Putamen (tissue), 1 donor: ENCODE results near the gene TRH.
"Not testable (repeated sequence)": the region's sequence is repeated elsewhere in the genome, so short reads cannot be mapped to it uniquely, and the experiment has no call there.

Experiments used
- DNase-seq: peaks from one replicate; pipeline ENCODE4 v3.0.0-alpha.2; 2016; ENCODE audit warnings: low spot score

The TRH gene

DNA sequence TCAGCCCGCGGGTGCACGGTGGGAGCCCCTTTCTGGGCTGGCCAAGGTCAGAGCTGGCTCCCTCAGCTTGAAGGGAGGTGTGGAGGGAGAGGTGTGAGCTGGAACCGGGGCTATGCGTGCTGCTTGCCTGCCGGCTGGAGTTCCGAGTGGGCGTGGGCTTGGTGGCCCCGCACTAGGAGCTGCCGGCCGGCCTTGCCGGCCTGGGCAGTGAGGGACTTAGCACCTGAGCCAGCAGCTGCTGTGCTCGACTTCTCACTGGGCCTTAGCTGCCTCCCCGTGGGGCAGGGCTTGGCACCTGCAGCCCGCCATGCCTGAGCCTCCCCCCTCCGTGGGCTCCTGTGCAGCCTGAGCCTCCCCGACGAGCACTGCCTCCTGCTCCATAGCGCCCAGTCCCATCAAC, 36.0 kb downstream of the TRH start:
- DNase-seq, result no peak

DNA sequence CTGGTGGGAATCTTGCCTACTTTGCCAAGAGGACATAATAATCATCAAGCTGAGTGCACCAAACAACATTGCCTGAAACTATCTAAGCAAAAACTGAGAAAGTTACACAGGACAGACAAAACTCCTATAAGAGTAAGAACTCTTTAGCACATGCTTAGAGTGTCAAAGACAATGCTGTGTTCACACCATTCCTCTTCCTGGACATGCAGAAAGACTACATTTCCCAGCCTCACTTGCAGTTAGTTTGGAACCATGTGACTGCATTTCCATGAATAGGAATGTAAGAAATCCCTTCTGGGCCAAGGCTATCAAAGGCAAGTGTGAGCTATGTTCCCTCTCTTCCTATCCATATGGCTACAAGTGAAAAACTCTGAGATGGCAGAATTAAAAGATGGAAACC, 37.6 kb downstream of the TRH start:
- not testable (repeated sequence) for DNase-seq

GRCh38 chr3:130013246-130013645, 38.7 kb downstream of the TRH start:
- not testable (repeated sequence) for DNase-seq

DNA sequence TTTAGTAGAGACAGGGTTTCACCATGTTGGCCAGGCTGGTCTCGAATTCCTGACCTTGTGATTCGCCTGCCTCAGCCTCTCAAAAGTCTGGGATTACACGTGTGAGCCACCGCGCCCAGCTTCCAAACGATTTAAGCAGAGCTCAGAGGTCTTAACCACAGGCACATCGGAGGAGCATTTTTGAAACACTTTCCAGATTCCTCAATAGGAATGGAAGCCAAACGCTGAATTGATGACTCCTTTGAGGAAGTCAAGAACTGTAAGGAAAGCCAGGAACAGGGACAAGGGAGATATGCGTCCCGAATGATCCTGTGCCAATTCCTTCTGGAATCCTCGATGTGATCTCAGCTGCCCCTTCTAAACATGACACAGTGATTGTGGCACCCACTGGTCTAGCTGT, 40.0 kb downstream of the TRH start:
- DNase-seq, result no peak

DNA sequence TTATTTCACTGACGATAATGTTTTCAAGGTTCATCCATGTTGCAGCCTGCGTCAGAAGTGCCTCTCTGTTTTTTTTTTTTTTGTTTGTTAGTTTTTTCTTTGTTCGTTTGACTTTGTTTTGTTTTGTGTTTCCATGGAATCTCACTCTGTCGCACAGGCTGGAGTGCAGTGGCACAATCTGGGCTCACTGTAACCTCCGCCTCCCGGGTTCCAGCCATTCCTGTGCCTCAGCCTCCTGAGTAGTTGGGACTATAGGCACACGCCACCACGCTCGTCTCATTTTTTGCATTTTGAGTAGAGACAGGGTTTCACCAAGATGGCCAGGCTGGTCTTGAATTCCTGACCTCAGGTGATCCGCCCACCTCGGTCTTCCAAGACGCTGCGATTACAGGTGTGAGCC, 43.1 kb downstream of the TRH start:
- not testable (repeated sequence) for DNase-seq

DNA sequence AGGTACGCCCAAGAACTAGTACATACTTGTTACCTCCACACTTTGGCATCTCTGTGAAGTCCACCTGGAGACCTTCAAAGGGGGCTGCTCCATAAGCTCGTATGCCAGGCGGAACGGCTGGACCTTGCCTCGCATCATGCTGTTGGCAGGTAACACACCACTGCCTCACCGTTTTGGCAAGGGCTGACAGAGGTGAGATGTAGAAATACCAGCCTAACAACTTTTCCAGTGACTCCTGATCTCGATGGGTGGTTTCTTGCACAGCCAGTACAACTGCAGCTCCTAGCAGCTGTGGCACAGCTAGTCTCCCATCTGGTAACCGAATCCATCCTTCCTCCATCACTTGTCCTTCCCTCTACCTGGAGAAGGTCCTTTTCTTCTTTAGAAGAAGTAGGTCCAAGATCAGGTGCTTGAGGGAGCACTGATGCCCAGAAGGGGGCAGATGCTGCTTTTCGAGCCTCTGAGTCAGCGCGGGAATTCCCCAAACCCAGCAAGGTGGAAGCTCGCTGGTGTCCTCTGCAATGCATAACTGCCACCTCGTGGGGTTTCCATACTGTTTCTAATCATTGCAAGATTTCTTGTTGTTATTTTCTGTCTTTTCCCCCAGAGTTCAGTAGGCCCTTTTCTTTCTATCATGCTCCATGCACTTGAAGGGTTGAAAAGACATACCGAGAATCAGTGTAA, 51.8 kb downstream of the TRH start:
- DNase-seq, result not testable (repeated sequence)

DNA sequence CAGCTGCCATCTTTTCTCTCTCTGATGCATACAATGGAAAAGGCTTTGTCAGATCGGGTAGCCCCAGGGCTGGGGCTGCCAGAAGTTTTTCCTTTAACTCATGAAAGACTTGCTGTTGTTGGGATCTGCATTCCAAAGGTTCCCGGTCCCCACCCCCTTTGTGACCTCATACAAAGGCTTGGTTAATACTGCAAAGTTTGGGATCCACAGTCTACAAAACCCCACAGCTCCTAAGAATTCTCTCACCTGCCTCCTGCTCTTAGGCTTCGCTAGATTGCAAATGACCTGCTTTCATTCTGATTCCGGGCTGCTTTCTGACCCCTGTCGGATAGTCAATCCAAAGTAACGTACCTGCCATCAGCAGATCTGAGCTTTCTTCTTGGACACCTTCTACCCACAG, 52.9 kb downstream of the TRH start:
- not testable (repeated sequence) for DNase-seq
